NCI-H69 (cell line): ENCODE results near the gene PRKAG1.

Source experiments
- DNase-seq: peaks from one replicate; lab custom pipeline; 2025; lab: John Stamatoyannopoulos, UW

Gene PRKAG1

GRCh38 chr12:48981757-48982157, 36.8 kb downstream of the PRKAG1 start:
- no peak for DNase-seq

GRCh38 chr12:48980953-48981756, 37.4 kb downstream of the PRKAG1 start:
- peak; percentile 64 for DNase-seq

GRCh38 chr12:48980389-48980952, 38.1 kb downstream of the PRKAG1 start:
- peak; percentile 74 for DNase-seq

- DNase-seq, result peak; percentile 41
These were observed 38.8 kb downstream of the PRKAG1 start for GRCh38 chr12:48979602-48980388.

- peak; percentile 53 for DNase-seq
These were observed 39.6 kb downstream of the PRKAG1 start for GRCh38 chr12:48978741-48979601.

- DNase-seq, result peak; percentile 72
These were observed 40.3 kb downstream of the PRKAG1 start, which contains the start of gene WNT1 for GRCh38 chr12:48978291-48978740. Gene WNT1 (plus strand): TSS chr12:48978322. CDS start chr12:48978651, 329 bp downstream.

- peak; percentile 76 for DNase-seq
These were observed 41.0 kb downstream of the PRKAG1 start for GRCh38 chr12:48977290-48978281.

GRCh38 chr12:48973941-48974673, 44.5 kb downstream of the PRKAG1 start:
- DNase-seq, result peak; percentile 37

- DNase-seq, result no peak
These were observed 45.0 kb downstream of the PRKAG1 start for GRCh38 chr12:48973531-48973930.

GRCh38 chr12:48972952-48973483, 45.6 kb downstream of the PRKAG1 start:
- DNase-seq, result no peak

GRCh38 chr12:48972213-48972951, 46.2 kb downstream of the PRKAG1 start:
- DNase-seq, result no peak

- DNase-seq, result no peak
These were observed 47.8 kb downstream of the PRKAG1 start for GRCh38 chr12:48970702-48971334.

- peak; percentile 70 for DNase-seq
These were observed 48.5 kb downstream of the PRKAG1 start for GRCh38 chr12:48969833-48970701.

- DNase-seq, result peak; percentile 46
These were observed 49.3 kb downstream of the PRKAG1 start for GRCh38 chr12:48969160-48969771.

- no peak for DNase-seq
These were observed 50.1 kb downstream of the PRKAG1 start for GRCh38 chr12:48968467-48968866.

- DNase-seq, result no peak
These were observed 50.6 kb downstream of the PRKAG1 start for GRCh38 chr12:48967991-48968390.
